ENCODE data around the gene TMPO. TPM values are rescaled to one million over a fixed set of nuclear protein-coding genes. Genes with fewer than 3 reads are reported as not detected.

The TMPO gene
- total and polyA plus RNA-seq, 4 donors = 10.9 to 175 (median 43.9) TPM

DNA sequence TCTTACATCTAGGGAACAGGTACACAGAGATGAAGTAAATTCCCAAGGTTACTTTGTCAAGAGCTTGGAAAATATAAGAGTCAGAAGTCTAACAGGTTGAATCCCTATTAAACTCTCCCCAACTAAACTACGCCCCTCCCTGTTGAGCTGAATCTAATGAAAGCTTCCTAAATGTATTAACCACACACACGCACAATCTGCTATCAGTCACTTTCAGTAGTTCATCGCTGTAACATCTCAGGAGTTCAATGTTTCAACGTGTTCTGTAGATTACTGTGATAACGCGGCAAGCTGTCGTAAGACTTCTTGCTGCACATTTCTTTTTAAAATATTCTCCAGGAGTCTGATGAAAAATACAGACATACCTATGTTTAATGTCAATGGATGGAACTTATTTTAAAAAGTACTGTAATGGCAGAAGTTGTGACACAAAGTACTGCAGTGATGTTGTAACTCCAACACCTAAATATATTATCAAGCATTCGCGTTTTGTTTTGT, 77.5 kb downstream of the TMPO start (continued):
- TF ChIP-seq TAF1 (conservative IDR thresholded peaks at IDR 0.05) = peak; percentile 64

DNA sequence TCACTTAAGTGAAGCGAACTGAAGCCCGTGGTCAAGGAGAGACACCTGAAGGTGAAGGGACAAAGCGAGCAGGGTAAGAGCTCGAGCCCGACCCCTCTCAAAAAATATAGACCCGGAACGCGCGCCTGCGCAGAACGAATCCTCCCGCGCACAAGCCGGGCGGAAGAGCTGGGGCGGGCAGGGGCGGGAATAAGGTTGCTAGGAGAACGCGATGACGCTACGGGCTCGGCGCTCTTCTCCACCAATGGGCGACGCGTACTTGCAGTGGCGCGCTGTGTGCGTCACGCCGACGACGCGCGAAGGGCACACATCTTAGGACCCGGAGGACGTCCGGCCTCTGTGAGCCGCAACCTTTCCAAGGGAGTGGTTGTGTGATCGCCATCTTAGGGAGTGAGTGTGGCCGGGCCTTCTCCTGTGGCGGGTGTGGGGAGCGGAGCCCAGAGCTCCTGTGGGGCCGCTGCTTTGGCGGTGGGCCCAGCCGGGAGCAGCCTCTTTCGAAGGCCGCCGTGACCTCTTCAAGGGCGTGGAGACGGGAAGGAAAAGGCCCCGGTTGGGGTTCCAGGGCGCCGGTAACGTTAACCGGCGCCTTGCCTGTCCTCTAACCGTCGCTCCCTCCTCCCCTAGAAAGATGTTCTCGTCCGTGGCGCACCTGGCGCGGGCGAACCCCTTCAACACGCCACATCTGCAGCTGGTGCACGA, 78.1 kb downstream of the TMPO start, which contains the start of gene SLC25A3:
Gene SLC25A3, plus strand, starts transcription at position 336 of the 699 bp plus-strand sequence. Its CDS starts 293 bp downstream, at position 629.
- H3K4me1 ChIP-seq (ENCODE audit: control insufficient read depth in 4 of 4, insufficient read depth in 4 of 4, low read length in 3 of 4) = peaks cover 0 to 14% (median 7%) of the 10 kb centered on the region in 4 donors
- under 1% methylated on average over 67 of the region's 67 CpGs for WGBS

More for the DNA sequence above, 78.1 kb downstream of the TMPO start, which contains the start of gene SLC25A3:
- TF ChIP-seq SP1 (IDR thresholded peaks at IDR 0.05) (peak; percentile 75), FOXA1 (IDR thresholded peaks at IDR 0.05) (no peak), TAF1 (conservative IDR thresholded peaks at IDR 0.05) (peak; percentile 93), YY1 (IDR thresholded peaks at IDR 0.05) (peak; percentile 93), GABPA (IDR thresholded peaks at IDR 0.05 in 1 of 2, conservative IDR thresholded peaks at IDR 0.05 in 1 of 2) (peak in 1 of 2 donors; percentile 80), HNF4A (conservative IDR thresholded peaks at IDR 0.05) (peak in 1 of 2 donors; percentile 5), FOXA2 (IDR thresholded peaks at IDR 0.05) (no peak), NR2F2 (IDR thresholded peaks at IDR 0.05) (peak; percentile 70)
- TF ChIP-seq, protein P1, sequence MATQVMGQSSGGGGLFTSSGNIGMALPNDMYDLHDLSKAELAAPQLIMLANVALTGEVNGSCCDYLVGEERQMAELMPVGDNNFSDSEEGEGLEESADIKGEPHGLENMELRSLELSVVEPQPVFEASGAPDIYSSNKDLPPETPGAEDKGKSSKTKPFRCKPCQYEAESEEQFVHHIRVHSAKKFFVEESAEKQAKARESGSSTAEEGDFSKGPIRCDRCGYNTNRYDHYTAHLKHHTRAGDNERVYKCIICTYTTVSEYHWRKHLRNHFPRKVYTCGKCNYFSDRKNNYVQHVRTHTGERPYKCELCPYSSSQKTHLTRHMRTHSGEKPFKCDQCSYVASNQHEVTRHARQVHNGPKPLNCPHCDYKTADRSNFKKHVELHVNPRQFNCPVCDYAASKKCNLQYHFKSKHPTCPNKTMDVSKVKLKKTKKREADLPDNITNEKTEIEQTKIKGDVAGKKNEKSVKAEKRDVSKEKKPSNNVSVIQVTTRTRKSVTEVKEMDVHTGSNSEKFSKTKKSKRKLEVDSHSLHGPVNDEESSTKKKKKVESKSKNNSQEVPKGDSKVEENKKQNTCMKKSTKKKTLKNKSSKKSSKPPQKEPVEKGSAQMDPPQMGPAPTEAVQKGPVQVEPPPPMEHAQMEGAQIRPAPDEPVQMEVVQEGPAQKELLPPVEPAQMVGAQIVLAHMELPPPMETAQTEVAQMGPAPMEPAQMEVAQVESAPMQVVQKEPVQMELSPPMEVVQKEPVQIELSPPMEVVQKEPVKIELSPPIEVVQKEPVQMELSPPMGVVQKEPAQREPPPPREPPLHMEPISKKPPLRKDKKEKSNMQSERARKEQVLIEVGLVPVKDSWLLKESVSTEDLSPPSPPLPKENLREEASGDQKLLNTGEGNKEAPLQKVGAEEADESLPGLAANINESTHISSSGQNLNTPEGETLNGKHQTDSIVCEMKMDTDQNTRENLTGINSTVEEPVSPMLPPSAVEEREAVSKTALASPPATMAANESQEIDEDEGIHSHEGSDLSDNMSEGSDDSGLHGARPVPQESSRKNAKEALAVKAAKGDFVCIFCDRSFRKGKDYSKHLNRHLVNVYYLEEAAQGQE (IDR thresholded peaks at IDR 0.05) = peak; percentile 95
- TF ChIP-seq, protein P2, sequence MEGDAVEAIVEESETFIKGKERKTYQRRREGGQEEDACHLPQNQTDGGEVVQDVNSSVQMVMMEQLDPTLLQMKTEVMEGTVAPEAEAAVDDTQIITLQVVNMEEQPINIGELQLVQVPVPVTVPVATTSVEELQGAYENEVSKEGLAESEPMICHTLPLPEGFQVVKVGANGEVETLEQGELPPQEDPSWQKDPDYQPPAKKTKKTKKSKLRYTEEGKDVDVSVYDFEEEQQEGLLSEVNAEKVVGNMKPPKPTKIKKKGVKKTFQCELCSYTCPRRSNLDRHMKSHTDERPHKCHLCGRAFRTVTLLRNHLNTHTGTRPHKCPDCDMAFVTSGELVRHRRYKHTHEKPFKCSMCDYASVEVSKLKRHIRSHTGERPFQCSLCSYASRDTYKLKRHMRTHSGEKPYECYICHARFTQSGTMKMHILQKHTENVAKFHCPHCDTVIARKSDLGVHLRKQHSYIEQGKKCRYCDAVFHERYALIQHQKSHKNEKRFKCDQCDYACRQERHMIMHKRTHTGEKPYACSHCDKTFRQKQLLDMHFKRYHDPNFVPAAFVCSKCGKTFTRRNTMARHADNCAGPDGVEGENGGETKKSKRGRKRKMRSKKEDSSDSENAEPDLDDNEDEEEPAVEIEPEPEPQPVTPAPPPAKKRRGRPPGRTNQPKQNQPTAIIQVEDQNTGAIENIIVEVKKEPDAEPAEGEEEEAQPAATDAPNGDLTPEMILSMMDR (IDR thresholded peaks at IDR 0.05; ENCODE audit: low read depth, low read length, missing input control) = no peak
- TF ChIP-seq, protein P3, sequence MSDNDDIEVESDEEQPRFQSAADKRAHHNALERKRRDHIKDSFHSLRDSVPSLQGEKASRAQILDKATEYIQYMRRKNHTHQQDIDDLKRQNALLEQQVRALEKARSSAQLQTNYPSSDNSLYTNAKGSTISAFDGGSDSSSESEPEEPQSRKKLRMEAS (IDR thresholded peaks at IDR 0.05) = peak; percentile 25
- H3K9ac ChIP-seq (ENCODE audit: low read depth in 1 of 2, low read length in 2 of 2) = peak within 1 kb of the TSS; percentile 84 to 95
- peak; percentile 97 for DNase-seq (ENCODE audit: low spot score)
- no peaks in the 10 kb centered on the region for H3K27me3 ChIP-seq (ENCODE audit: control insufficient read depth in 4 of 4, insufficient read depth in 4 of 4, low read length in 3 of 4)
- H3K4me3 ChIP-seq (ENCODE audit: low read depth in 1 of 3, low read length in 3 of 3) = peak within 1 kb of the TSS; percentile 89 to 98 (median 94)
- peak within 1 kb of the TSS; percentile 95 to 98 for H3K27ac ChIP-seq (ENCODE audit: low read depth in 1 of 2, low read length in 2 of 2)
- peaks cover 2 to 26% (median 16%) of the 10 kb centered on the region in 4 donors for H3K36me3 ChIP-seq (ENCODE audit: control insufficient read depth in 4 of 4, insufficient read depth in 3 of 4, low read depth in 1 of 4, low read length in 3 of 4)
- H3K9me3 ChIP-seq (ENCODE audit: control insufficient read depth in 4 of 4, low read length in 3 of 4) = no peaks in the 10 kb centered on the region
